Liver (tissue), 9 donors: Measurements from ENCODE around the gene GABRD. TPM values are rescaled to one million over a fixed set of nuclear protein-coding genes. Genes with fewer than 3 reads are reported as not detected.

ENCODE experiments used
- DNase-seq: peaks from one replicate; pipeline ENCODE4 v3.0.0-alpha.2; 2017; ENCODE audit warnings: low spot score
- H3K27ac ChIP-seq, 2 donors: one replicate each; pipeline ENCODE4 v1.7.0; 2013; ENCODE audit warnings: inconsistent platforms in 2 of 2, low read length in 2 of 2, control low read depth in 1 of 2, low read depth in 1 of 2, mild to moderate bottlenecking in 1 of 2
- H3K27me3 ChIP-seq, 4 donors: one replicate each; pipeline versions ENCODE4 v1.6.1 to v1.7.0; 2013; ENCODE audit warnings: low read length in 3 of 4, inconsistent platforms in 1 of 4, mild to moderate bottlenecking in 1 of 4, moderate library complexity in 1 of 4; ENCODE audit not compliant: control insufficient read depth in 4 of 4, insufficient read depth in 4 of 4
- H3K36me3 ChIP-seq, 4 donors: one replicate each; pipeline versions ENCODE4 v1.6.1 to v1.7.0; 2013; ENCODE audit warnings: low read length in 3 of 4, mild to moderate bottlenecking in 3 of 4, low read depth in 1 of 4, moderate library complexity in 1 of 4; ENCODE audit not compliant: control insufficient read depth in 4 of 4, insufficient read depth in 3 of 4
- H3K4me1 ChIP-seq, 4 donors: one replicate each; pipeline versions ENCODE4 v1.6.1 to v1.7.0; 2013; ENCODE audit warnings: low read length in 3 of 4, mild to moderate bottlenecking in 3 of 4, moderate library complexity in 1 of 4; ENCODE audit not compliant: control insufficient read depth in 4 of 4, insufficient read depth in 4 of 4
- H3K4me3 ChIP-seq, 3 donors: one replicate each; pipeline versions ENCODE4 v1.6.1 to v1.7.0; 2013; ENCODE audit warnings: low read length in 3 of 3, control low read depth in 1 of 3, low read depth in 1 of 3, mild to moderate bottlenecking in 1 of 3
- H3K9ac ChIP-seq, 2 donors: one replicate each; pipeline ENCODE4 v1.7.0; 2013; ENCODE audit warnings: low read length in 2 of 2, mild to moderate bottlenecking in 2 of 2, moderate library complexity in 2 of 2, control low read depth in 1 of 2, low read depth in 1 of 2
- H3K9me3 ChIP-seq, 4 donors: one replicate each; pipeline versions ENCODE4 v1.6.1 to v1.7.0; 2013; ENCODE audit warnings: low read length in 3 of 4; ENCODE audit not compliant: control insufficient read depth in 4 of 4
- EGR1 ChIP-seq, 2 donors: IDR thresholded peaks; 2 replicates each; pipeline ENCODE4 v1.6.1; 2016 to 2018; ENCODE audit warnings: antibody characterized with exemption in 2 of 2, low read depth in 2 of 2
- FOXA1 ChIP-seq: IDR thresholded peaks from 2 replicates; pipeline ENCODE4 v1.6.1; 2016; ENCODE audit warnings: antibody characterized with exemption
- FOXA2 ChIP-seq: IDR thresholded peaks from 2 replicates; pipeline ENCODE4 v1.6.1; 2016; ENCODE audit warnings: antibody characterized with exemption
- GABPA ChIP-seq, 2 donors: IDR thresholded peaks in 1 of 2; conservative IDR thresholded peaks in 1 of 2; 2 replicates each; pipeline ENCODE4 v1.6.1; 2016; ENCODE audit warnings: antibody characterized with exemption in 2 of 2, mild to moderate bottlenecking in 1 of 2, moderate library complexity in 1 of 2
- HNF4A ChIP-seq, 2 donors: conservative IDR thresholded peaks; 2 replicates each; pipeline ENCODE4 v1.6.1; 2016; ENCODE audit warnings: antibody characterized with exemption in 2 of 2, mild to moderate bottlenecking in 2 of 2
- HNF4G ChIP-seq: IDR thresholded peaks from 2 replicates; pipeline ENCODE4 v1.6.1; 2016; ENCODE audit warnings: antibody characterized with exemption
- JUND ChIP-seq, 2 donors: IDR thresholded peaks; 2 replicates each; pipeline ENCODE4 v1.6.1; 2016; ENCODE audit warnings: antibody characterized with exemption in 2 of 2
- NR2F2 ChIP-seq: IDR thresholded peaks from 2 replicates; pipeline ENCODE4 v1.6.1; 2016; ENCODE audit warnings: antibody characterized with exemption
- RAD21 ChIP-seq, 2 donors: IDR thresholded peaks; 2 replicates each; pipeline ENCODE4 v1.6.1; 2016; ENCODE audit warnings: antibody characterized with exemption in 2 of 2, mild to moderate bottlenecking in 2 of 2
- RXRA ChIP-seq, 2 donors: IDR thresholded peaks; 2 replicates each; pipeline ENCODE4 v1.6.1; 2017 to 2018; ENCODE audit warnings: antibody characterized with exemption in 2 of 2, mild to moderate bottlenecking in 1 of 2
- SP1 ChIP-seq: IDR thresholded peaks from 2 replicates; pipeline ENCODE4 v1.6.1; 2018; ENCODE audit warnings: antibody characterized with exemption, mild to moderate bottlenecking
- TAF1 ChIP-seq: conservative IDR thresholded peaks from 2 replicates; pipeline ENCODE4 v1.6.1; 2016; ENCODE audit warnings: antibody characterized with exemption, mild to moderate bottlenecking
- YY1 ChIP-seq: IDR thresholded peaks from 2 replicates; pipeline ENCODE4 v1.6.1; 2016; ENCODE audit warnings: antibody characterized with exemption, mild to moderate bottlenecking
- WGBS: extraction: QIAGEN DNeasy Blood & Tissue Kit; methylation state at CpG from one replicate; pipeline ENCODE4 v1.1.7; 2013; 5-methylcytosine and 5-hydroxymethylcytosine counted together
- polyA plus RNA-seq, 2 donors: library from polyadenylated mRNA; stranded (reverse) in 1 of 2; unstranded in 1 of 2; fragments of 200-250 nt in 1 of 2; fragments of >200 nt in 1 of 2; fragmentation: Nextera tagmentation in 1 of 2; extraction: Ambion mirVana in 1 of 2; gene quantifications; one replicate each; pipeline versions ENCODE4 v1.2.1 to v1.2.3, GENCODE V29; 2013 to 2015
- total RNA-seq, 2 donors: library from RNA; depleted of rRNA; stranded (reverse); fragments of >200 nt; gene quantifications; one replicate each; pipeline ENCODE4 v1.2.3, GENCODE V29; 2014
- TF ChIP-seq, protein P1 (sequence below): IDR thresholded peaks from 2 replicates; pipeline ENCODE4 v1.6.1; 2016; ENCODE audit warnings: antibody characterized with exemption
- TF ChIP-seq, protein P2 (sequence below): fragments of 150-350 bp; IDR thresholded peaks from 2 replicates; pipeline ENCODE4 v1.5.1; 2017; ENCODE audit warnings: improper control_type of control experiment, low read depth, low read length; ENCODE audit not compliant: missing input control
- TF ChIP-seq, protein P3 (sequence below): IDR thresholded peaks from 2 replicates; pipeline ENCODE4 v1.6.1; 2016; ENCODE audit warnings: antibody characterized with exemption
- TF ChIP-seq, protein P4 (sequence below): IDR thresholded peaks from 2 replicates; pipeline ENCODE4 v1.6.1; 2016; ENCODE audit warnings: antibody characterized with exemption
- TF ChIP-seq, protein P5 (sequence below): IDR thresholded peaks from 2 replicates; pipeline ENCODE4 v1.6.1; 2016; ENCODE audit warnings: antibody characterized with exemption, mild to moderate bottlenecking
- donor health status: healthy.
- donor health status: healthy.
- donor health status: healthy.
- donor health status: healthy.
- donor health status: healthy.

GABRD gene
- total and polyA plus RNA-seq, 4 donors: 0.29 TPM; not detected in 3

DNA sequence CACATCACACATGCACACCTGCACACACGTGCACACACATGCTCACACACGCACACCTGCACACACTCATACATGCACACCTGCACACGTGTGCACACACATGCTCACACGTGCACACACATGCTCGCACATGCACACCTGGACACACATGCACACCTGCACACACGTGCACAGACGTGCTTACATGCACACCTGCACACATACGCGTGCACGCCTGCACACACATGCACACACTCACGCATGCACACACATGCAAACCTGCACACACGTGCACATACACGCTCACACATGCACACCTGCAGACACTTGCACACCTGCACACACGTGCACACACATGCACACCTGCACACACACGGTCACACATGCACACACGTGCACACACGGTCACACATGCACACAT lies 48.1 kb upstream of the GABRD start:
- no peak for TF ChIP-seq HNF4A (conservative IDR thresholded peaks at IDR 0.05)
- TF ChIP-seq FOXA2: no peak
- no peak for TF ChIP-seq RXRA (IDR thresholded peaks at IDR 0.05)
- no peak for TF ChIP-seq FOXA1
- TF ChIP-seq, protein P1, sequence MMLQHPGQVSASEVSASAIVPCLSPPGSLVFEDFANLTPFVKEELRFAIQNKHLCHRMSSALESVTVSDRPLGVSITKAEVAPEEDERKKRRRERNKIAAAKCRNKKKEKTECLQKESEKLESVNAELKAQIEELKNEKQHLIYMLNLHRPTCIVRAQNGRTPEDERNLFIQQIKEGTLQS: no peak
- TF ChIP-seq, protein P2, sequence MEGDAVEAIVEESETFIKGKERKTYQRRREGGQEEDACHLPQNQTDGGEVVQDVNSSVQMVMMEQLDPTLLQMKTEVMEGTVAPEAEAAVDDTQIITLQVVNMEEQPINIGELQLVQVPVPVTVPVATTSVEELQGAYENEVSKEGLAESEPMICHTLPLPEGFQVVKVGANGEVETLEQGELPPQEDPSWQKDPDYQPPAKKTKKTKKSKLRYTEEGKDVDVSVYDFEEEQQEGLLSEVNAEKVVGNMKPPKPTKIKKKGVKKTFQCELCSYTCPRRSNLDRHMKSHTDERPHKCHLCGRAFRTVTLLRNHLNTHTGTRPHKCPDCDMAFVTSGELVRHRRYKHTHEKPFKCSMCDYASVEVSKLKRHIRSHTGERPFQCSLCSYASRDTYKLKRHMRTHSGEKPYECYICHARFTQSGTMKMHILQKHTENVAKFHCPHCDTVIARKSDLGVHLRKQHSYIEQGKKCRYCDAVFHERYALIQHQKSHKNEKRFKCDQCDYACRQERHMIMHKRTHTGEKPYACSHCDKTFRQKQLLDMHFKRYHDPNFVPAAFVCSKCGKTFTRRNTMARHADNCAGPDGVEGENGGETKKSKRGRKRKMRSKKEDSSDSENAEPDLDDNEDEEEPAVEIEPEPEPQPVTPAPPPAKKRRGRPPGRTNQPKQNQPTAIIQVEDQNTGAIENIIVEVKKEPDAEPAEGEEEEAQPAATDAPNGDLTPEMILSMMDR: no peak
- no peak overlapping the region for H3K9ac ChIP-seq
- no peaks in the 10 kb centered on the region for H3K36me3 ChIP-seq
- H3K9me3 ChIP-seq: no peaks in the 10 kb centered on the region
- no peak overlapping the region for H3K27ac ChIP-seq
- no peak overlapping the region for H3K4me3 ChIP-seq
- no peaks in the 10 kb centered on the region for H3K4me1 ChIP-seq
- peaks cover 0 to 2% (median 0%) of the 10 kb centered on the region in 4 donors for H3K27me3 ChIP-seq
- DNase-seq: no peak
- WGBS: 96% methylated on average over 17 of the region's 17 CpGs

DNA sequence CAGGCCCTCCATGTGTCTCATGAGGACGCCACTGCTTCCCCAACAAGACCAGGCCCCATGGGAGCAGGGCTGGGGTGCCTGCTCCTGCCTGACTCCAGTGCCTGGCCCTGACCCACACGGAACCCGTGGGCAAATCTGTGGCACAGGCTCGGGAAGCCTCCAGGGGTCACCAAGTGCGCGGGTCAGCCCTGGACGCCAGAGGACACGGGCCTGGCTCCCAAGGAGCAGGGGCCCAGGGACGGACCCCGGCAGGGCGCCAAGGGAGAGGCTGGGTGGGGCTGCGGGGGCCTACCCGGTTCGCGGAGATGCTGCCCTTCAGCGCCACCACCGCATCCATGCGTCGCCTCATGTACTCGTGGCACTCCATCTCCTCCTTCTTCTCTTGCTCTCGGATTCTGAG lies 47.5 kb upstream of the GABRD start:
- no peak for DNase-seq
- H3K4me1 ChIP-seq: no peaks in the 10 kb centered on the region
- no peak overlapping the region for H3K27ac ChIP-seq
- TF ChIP-seq EGR1 (IDR thresholded peaks at IDR 0.05; ENCODE audit: low read depth in 2 of 2) (no peak), RAD21 (IDR thresholded peaks at IDR 0.05) (no peak), RXRA (IDR thresholded peaks at IDR 0.05) (no peak), NR2F2 (no peak), TAF1 (no peak), FOXA2 (no peak), YY1 (no peak), HNF4A (conservative IDR thresholded peaks at IDR 0.05) (no peak), HNF4G (no peak), GABPA (IDR thresholded peaks at IDR 0.05 in 1 of 2, conservative IDR thresholded peaks at IDR 0.05 in 1 of 2) (no peak), JUND (IDR thresholded peaks at IDR 0.05) (no peak), SP1 (no peak), FOXA1 (no peak)
- TF ChIP-seq, protein P3, sequence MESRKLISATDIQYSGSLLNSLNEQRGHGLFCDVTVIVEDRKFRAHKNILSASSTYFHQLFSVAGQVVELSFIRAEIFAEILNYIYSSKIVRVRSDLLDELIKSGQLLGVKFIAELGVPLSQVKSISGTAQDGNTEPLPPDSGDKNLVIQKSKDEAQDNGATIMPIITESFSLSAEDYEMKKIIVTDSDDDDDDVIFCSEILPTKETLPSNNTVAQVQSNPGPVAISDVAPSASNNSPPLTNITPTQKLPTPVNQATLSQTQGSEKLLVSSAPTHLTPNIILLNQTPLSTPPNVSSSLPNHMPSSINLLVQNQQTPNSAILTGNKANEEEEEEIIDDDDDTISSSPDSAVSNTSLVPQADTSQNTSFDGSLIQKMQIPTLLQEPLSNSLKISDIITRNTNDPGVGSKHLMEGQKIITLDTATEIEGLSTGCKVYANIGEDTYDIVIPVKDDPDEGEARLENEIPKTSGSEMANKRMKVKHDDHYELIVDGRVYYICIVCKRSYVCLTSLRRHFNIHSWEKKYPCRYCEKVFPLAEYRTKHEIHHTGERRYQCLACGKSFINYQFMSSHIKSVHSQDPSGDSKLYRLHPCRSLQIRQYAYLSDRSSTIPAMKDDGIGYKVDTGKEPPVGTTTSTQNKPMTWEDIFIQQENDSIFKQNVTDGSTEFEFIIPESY: no peak
- TF ChIP-seq, protein P4, sequence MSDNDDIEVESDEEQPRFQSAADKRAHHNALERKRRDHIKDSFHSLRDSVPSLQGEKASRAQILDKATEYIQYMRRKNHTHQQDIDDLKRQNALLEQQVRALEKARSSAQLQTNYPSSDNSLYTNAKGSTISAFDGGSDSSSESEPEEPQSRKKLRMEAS: no peak
- TF ChIP-seq, protein P5, sequence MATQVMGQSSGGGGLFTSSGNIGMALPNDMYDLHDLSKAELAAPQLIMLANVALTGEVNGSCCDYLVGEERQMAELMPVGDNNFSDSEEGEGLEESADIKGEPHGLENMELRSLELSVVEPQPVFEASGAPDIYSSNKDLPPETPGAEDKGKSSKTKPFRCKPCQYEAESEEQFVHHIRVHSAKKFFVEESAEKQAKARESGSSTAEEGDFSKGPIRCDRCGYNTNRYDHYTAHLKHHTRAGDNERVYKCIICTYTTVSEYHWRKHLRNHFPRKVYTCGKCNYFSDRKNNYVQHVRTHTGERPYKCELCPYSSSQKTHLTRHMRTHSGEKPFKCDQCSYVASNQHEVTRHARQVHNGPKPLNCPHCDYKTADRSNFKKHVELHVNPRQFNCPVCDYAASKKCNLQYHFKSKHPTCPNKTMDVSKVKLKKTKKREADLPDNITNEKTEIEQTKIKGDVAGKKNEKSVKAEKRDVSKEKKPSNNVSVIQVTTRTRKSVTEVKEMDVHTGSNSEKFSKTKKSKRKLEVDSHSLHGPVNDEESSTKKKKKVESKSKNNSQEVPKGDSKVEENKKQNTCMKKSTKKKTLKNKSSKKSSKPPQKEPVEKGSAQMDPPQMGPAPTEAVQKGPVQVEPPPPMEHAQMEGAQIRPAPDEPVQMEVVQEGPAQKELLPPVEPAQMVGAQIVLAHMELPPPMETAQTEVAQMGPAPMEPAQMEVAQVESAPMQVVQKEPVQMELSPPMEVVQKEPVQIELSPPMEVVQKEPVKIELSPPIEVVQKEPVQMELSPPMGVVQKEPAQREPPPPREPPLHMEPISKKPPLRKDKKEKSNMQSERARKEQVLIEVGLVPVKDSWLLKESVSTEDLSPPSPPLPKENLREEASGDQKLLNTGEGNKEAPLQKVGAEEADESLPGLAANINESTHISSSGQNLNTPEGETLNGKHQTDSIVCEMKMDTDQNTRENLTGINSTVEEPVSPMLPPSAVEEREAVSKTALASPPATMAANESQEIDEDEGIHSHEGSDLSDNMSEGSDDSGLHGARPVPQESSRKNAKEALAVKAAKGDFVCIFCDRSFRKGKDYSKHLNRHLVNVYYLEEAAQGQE: no peak
- TF ChIP-seq, protein P2: no peak
- TF ChIP-seq, protein P1: no peak
- no peaks in the 10 kb centered on the region for H3K36me3 ChIP-seq
- peaks cover 0 to 2% (median 0%) of the 10 kb centered on the region in 4 donors for H3K27me3 ChIP-seq
- no peaks in the 10 kb centered on the region for H3K9me3 ChIP-seq
- H3K9ac ChIP-seq: no peak overlapping the region
- 95% methylated on average over 21 of the region's 21 CpGs for WGBS
- H3K4me3 ChIP-seq: no peak overlapping the region
